GM06990 (cell line): Measurements from ENCODE around the gene BICDL2.

Experiments used
- DNase-seq: peaks from one replicate; pipeline ENCODE4 v3.0.0-alpha.2; 2011; ENCODE audit not compliant: insufficient read length; ENCODE audit errors: extremely low read depth
- H3K27me3 ChIP-seq: replicated peaks from 2 replicates; pipeline ENCODE4 v1.6.0; 2011; ENCODE audit warnings: low read length; ENCODE audit not compliant: control insufficient read depth, insufficient read depth
- H3K36me3 ChIP-seq: 2 replicates; pipeline ENCODE4 v1.5.1; 2011; ENCODE audit warnings: low read length; ENCODE audit not compliant: control insufficient read depth, insufficient read depth
- H3K4me3 ChIP-seq: replicated peaks from 2 replicates; pipeline ENCODE4 v1.5.1; 2011; ENCODE audit warnings: low read depth, mild to moderate bottlenecking, control low read depth, low read length
- CTCF ChIP-seq: IDR thresholded peaks from 2 replicates; pipeline ENCODE4 v1.5.1; 2011; ENCODE audit warnings: low read length, control low read depth, mild to moderate bottlenecking, inconsistent platforms; ENCODE audit not compliant: insufficient read depth, poor library complexity, severe bottlenecking

The BICDL2 gene

GRCh38 chr16:3014971-3015370 is 21.8 kb downstream of the BICDL2 start:
- no peaks in the 10 kb centered on the region for H3K36me3 ChIP-seq
- no peaks in the 10 kb centered on the region; the same call in none of the 2 replicates for H3K27me3 ChIP-seq
- no peak for DNase-seq
- TF ChIP-seq CTCF, result no peak
- no peak overlapping the region for H3K4me3 ChIP-seq

GRCh38 chr16:3013998-3014690 is 22.6 kb downstream of the BICDL2 start:
- Histone ChIP-seq H3K4me3 (no peak overlapping the region), H3K27me3 (no peaks in the 10 kb centered on the region; the same call in none of the 2 replicates), H3K36me3 (no peaks in the 10 kb centered on the region)
- no peak for TF ChIP-seq CTCF
- no peak for DNase-seq

DNA sequence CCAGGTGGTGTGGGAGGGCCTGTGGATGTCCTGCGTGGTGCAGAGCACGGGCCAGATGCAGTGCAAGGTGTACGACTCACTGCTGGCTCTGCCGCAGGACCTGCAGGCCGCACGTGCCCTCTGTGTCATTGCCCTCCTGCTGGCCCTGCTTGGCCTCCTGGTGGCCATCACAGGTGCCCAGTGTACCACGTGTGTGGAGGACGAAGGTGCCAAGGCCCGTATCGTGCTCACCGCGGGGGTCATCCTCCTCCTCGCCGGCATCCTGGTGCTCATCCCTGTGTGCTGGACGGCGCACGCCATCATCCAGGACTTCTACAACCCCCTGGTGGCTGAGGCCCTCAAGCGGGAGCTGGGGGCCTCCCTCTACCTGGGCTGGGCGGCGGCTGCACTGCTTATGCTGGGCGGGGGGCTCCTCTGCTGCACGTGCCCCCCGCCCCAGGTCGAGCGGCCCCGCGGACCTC is 23.2 kb downstream of the BICDL2 start:
- no peaks in the 10 kb centered on the region for H3K36me3 ChIP-seq
- H3K4me3 ChIP-seq, result no peak overlapping the region

GRCh38 chr16:3012828-3013420 is 23.8 kb downstream of the BICDL2 start, which contains the start of gene CLDN9:
TSS of gene CLDN9 (plus strand) at chr16:3012923. CDS start at chr16:3013363, 440 bp downstream.
- no peaks in the 10 kb centered on the region; the same call in none of the 2 replicates for H3K27me3 ChIP-seq
- H3K36me3 ChIP-seq, result no peaks in the 10 kb centered on the region
- no peak within 1 kb of the TSS for H3K4me3 ChIP-seq
- DNase-seq, result no peak
- no peak for TF ChIP-seq CTCF

More for the DNA sequence above, 23.2 kb downstream of the BICDL2 start:
- no peak for DNase-seq
- TF ChIP-seq CTCF, result no peak
- H3K27me3 ChIP-seq, result no peaks in the 10 kb centered on the region; the same call in none of the 2 replicates

DNA sequence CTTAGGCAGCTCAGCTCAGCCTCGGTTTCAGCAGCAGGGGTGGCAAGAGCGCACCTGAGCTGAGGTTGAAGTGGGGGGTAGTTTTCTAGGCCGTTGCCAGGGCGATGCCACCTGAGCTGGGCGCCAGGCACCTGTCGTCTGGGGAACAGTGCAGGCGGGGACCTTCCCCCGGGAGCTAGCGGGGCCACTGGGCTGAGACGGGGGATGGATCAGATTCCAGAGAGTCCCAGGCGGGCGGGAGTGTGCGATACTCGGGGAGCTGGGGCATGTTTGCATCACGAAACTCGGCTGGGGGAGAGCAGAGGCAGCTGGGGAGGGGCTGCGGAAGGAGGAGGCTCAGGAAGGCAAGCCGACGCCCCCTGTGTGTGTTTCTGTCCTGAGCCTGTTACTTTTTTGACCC is 24.5 kb downstream of the BICDL2 start:
- H3K36me3 ChIP-seq, result no peaks in the 10 kb centered on the region
- H3K27me3 ChIP-seq, result no peaks in the 10 kb centered on the region; the same call in none of the 2 replicates
- DNase-seq, result no peak
- H3K4me3 ChIP-seq, result no peak overlapping the region
- TF ChIP-seq CTCF, result no peak
